Stomach (tissue), 9 donors: Measurements from ENCODE around the gene FSHR. TPM values are rescaled to one million over a fixed set of nuclear protein-coding genes. Genes with fewer than 3 reads are reported as not detected.

Source experiments
- DNase-seq, 2 donors: peaks; one replicate each; pipeline versions ENCODE4 v3.0.0 to v3.0.0-alpha.2; 2013 to 2019
- H3K27ac ChIP-seq, 5 donors: fragments of 200-600 bp in 4 of 5; sonication (generic) in 4 of 5; one replicate each; pipeline ENCODE4 v1.5.1; 2013 to 2019; ENCODE audit warnings: mild to moderate bottlenecking in 1 of 5, moderate library complexity in 1 of 5
- H3K27me3 ChIP-seq, 3 donors: fragments of 200-600 bp; sonication (generic); one replicate each; pipeline ENCODE4 v1.5.1; 2017 to 2019; ENCODE audit warnings: mixed run types in 1 of 3
- H3K36me3 ChIP-seq, 4 donors: fragments of 200-600 bp; sonication (generic); 1 replicate in 3 of 4; 2 replicates in 1 of 4; pipeline ENCODE4 v1.5.1; 2016 to 2019
- H3K4me1 ChIP-seq, 4 donors: fragments of 200-600 bp; sonication (generic); one replicate each; pipeline ENCODE4 v1.5.1; 2016 to 2019
- H3K4me3 ChIP-seq, 4 donors: fragments of 200-600 bp; sonication (generic) in 3 of 4; one replicate each; pipeline ENCODE4 v1.5.1; 2016 to 2019; ENCODE audit warnings: mild to moderate bottlenecking in 1 of 4
- H3K9me3 ChIP-seq, 4 donors: fragments of 200-600 bp; sonication (generic); one replicate each; pipeline ENCODE4 v1.5.1; 2016 to 2019
- EP300 ChIP-seq: sonication (generic); formaldehyde crosslinking; IDR thresholded peaks from one replicate; pipeline ENCODE4 v1.6.1; 2017; ENCODE audit warnings: antibody characterized with exemption
- POLR2A ChIP-seq, 4 donors: fragments of 450-650 bp; IDR thresholded peaks; one replicate each; pipeline ENCODE4 v1.6.1; 2016; ENCODE audit warnings: antibody characterized with exemption in 4 of 4, control low read depth in 2 of 4, mild to moderate bottlenecking in 1 of 4, moderate library complexity in 1 of 4
- POLR2AphosphoS5 ChIP-seq, 3 donors: sonication (generic); formaldehyde crosslinking; IDR thresholded peaks; one replicate each; pipeline ENCODE4 v1.6.1; 2016; ENCODE audit warnings: antibody characterized with exemption in 3 of 3
- WGBS, 5 donors: extraction: QIAGEN DNeasy Blood & Tissue Kit in 3 of 5; methylation state at CpG; one replicate each; pipeline versions ENCODE4 v1.1.5 to v1.1.7; 2013 to 2018; 5-methylcytosine and 5-hydroxymethylcytosine counted together
- intact Hi-C: fragments of 100-400 bp; cut with DNase I; formaldehyde crosslinking; loops from one replicate; pipeline ENCODE4 v1.15.1; 2023; ENCODE audit warnings: low total_unique reads
- polyA plus RNA-seq, 3 donors: library from polyadenylated mRNA; stranded (reverse); fragments of 200-250 nt; gene quantifications; one replicate each; pipeline ENCODE4 v1.2.3, GENCODE V29; 2013
- total RNA-seq, 5 donors: library from RNA; depleted of rRNA; stranded (reverse); fragments of >200 nt; gene quantifications; one replicate each; pipeline versions ENCODE4 v1.1.0 to v1.2.3, GENCODE V29; 2014 to 2016
- TF ChIP-seq, protein P1 (sequence below), 7 experiments: fragments of 450-650 bp in 4 of 7; fragments of 200-600 bp in 3 of 7; sonication (generic) in 3 of 7; IDR thresholded peaks; one replicate each; pipeline ENCODE4 v1.5.1; 2016 to 2019; ENCODE audit warnings: antibody characterized with exemption in 7 of 7, control low read depth in 2 of 7, mild to moderate bottlenecking in 1 of 7
- donor health status: healthy with polysubstance abuse.
- donor health status: Bipolar disorder and iron deficiency.
- donor health status: healthy.

Gene FSHR
- total and polyA plus RNA-seq, 8 donors, result not detected

DNA sequence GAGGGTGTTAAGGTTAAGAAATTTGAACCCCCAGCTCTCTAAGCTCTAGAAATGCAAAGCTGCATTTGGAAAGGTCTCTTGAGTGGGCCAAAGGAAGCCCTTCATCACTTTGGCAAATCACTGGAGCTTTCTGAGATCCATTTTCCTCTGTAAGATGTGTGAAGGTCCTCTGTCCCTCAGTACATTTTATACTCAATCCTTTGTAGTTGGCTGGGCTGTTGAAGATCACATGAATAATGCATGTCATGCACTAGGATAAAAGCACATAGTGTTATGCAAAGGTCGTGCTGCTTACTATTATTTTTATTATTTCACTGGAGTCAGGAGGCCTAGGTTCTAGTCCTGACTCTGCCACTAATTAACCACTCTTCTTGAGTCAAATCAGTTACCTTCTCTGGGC is 124.9 kb downstream of the FSHR start:
- H3K4me3 ChIP-seq, result no peak overlapping the region
- DNase-seq, result no peak
- no peaks in the 10 kb centered on the region for H3K36me3 ChIP-seq
- intact Hi-C loops, result no loop called here
- no peaks in the 10 kb centered on the region for H3K27me3 ChIP-seq
- H3K4me1 ChIP-seq, result no peaks in the 10 kb centered on the region
- H3K9me3 ChIP-seq, result no peaks in the 10 kb centered on the region
- WGBS, 5 donors, result 44 to 62% (median 56%) methylated on average over 1 of the region's 1 CpG
- H3K27ac ChIP-seq, result no peak overlapping the region
- TF ChIP-seq POLR2AphosphoS5 (IDR thresholded peaks at IDR 0.05) (no peak), POLR2A (IDR thresholded peaks at IDR 0.05) (no peak), EP300 (no peak)
- TF ChIP-seq, protein P1, sequence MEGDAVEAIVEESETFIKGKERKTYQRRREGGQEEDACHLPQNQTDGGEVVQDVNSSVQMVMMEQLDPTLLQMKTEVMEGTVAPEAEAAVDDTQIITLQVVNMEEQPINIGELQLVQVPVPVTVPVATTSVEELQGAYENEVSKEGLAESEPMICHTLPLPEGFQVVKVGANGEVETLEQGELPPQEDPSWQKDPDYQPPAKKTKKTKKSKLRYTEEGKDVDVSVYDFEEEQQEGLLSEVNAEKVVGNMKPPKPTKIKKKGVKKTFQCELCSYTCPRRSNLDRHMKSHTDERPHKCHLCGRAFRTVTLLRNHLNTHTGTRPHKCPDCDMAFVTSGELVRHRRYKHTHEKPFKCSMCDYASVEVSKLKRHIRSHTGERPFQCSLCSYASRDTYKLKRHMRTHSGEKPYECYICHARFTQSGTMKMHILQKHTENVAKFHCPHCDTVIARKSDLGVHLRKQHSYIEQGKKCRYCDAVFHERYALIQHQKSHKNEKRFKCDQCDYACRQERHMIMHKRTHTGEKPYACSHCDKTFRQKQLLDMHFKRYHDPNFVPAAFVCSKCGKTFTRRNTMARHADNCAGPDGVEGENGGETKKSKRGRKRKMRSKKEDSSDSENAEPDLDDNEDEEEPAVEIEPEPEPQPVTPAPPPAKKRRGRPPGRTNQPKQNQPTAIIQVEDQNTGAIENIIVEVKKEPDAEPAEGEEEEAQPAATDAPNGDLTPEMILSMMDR (IDR thresholded peaks at IDR 0.05), result no peak

DNA sequence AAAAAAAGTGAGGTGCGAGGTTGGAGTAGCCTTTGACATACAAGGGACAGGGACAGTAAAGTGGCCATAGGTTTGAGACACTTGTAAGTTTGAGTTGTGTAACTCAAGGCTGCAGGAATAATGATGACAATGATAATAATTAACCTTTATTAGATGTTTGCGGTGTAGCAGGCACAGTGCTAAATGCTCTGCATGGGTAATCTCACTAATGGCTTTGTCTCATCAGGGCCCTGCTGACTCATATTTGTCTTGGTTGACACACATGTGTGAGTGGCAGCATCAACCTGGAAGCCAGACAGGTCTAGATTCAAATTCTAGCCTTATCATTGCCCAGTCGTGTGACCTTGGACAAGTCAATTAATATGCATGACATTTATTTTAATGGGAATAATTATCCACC is 126.2 kb downstream of the FSHR start:
- intact Hi-C loops, result no loop called here
- H3K4me1 ChIP-seq, result no peaks in the 10 kb centered on the region
- H3K36me3 ChIP-seq, result no peaks in the 10 kb centered on the region
- H3K9me3 ChIP-seq, result no peaks in the 10 kb centered on the region
- TF ChIP-seq POLR2A (IDR thresholded peaks at IDR 0.05) (no peak), EP300 (no peak), POLR2AphosphoS5 (IDR thresholded peaks at IDR 0.05) (no peak)
- TF ChIP-seq, protein P1 (IDR thresholded peaks at IDR 0.05), result no peak
- peak in 1 of 2 donors; percentile 2 for DNase-seq
- H3K27ac ChIP-seq, result no peak overlapping the region
- 74 to 93% (median 85%) methylated on average over 3 of the region's 3 CpGs for WGBS, 5 donors
- H3K4me3 ChIP-seq, result no peak overlapping the region
- no peaks in the 10 kb centered on the region for H3K27me3 ChIP-seq

DNA sequence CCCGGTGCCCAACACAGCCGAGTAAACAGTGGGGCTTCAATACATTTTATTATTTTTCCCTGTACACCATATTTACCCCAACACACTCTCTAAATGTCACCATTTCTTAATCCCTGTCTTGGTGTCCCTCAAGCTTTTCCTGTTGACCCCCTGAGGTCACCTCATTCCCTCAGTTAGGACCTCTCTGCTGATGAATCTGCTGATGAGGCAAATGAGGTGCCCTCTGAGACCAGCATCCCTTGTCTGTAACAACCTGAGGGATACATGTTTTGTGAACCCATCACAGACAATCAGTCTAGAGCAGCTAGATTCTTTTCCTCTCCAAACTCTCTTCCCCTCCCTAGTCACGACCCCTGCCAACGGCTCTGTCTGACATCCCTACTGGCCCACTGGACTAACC is 127.6 kb downstream of the FSHR start:
- Histone ChIP-seq H3K36me3 (no peaks in the 10 kb centered on the region), H3K4me3 (no peak overlapping the region), H3K27me3 (no peaks in the 10 kb centered on the region), H3K9me3 (no peaks in the 10 kb centered on the region), H3K27ac (no peak overlapping the region), H3K4me1 (no peaks in the 10 kb centered on the region)
- DNase-seq, result no peak
- TF ChIP-seq POLR2AphosphoS5 (IDR thresholded peaks at IDR 0.05) (no peak), POLR2A (IDR thresholded peaks at IDR 0.05) (no peak), EP300 (no peak)
- TF ChIP-seq, protein P1 (IDR thresholded peaks at IDR 0.05), result no peak
- WGBS, 5 donors, result 61 to 73% (median 66%) methylated on average over 4 of the region's 4 CpGs
- intact Hi-C loops, result no loop called here

DNA sequence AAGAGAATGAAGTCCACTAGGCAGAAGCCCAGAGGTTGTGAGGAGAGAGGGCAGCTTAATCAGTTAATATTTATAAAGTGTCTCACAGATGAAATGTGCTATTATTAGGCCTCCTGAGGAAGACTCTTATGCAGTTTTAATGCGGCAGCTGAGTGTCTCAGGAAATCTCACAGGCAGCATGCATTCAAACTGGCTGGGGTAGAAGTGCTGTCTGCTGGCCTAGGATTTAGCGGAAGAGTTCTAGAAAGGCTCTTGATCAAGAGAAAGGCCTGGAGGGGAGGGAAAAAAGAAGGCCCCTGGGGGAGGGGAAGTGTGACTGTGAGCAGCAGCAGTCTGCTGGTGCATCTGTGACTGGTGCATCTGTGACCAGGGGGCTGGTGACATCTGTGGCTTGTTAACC is 133.0 kb downstream of the FSHR start:
- Histone ChIP-seq H3K4me3 (no peak overlapping the region), H3K36me3 (no peaks in the 10 kb centered on the region)
- 78 to 87% (median 83%) methylated on average over 2 of the region's 2 CpGs for WGBS, 5 donors

More for the DNA sequence above, 133.0 kb downstream of the FSHR start:
- H3K4me1 ChIP-seq, result no peaks in the 10 kb centered on the region
- no peak overlapping the region for H3K27ac ChIP-seq
- no peak for DNase-seq
- H3K27me3 ChIP-seq, result no peaks in the 10 kb centered on the region
- no peaks in the 10 kb centered on the region for H3K9me3 ChIP-seq
- intact Hi-C loops, result no loop called here
- TF ChIP-seq POLR2A (IDR thresholded peaks at IDR 0.05) (no peak), EP300 (no peak), POLR2AphosphoS5 (IDR thresholded peaks at IDR 0.05) (no peak)
- TF ChIP-seq, protein P1 (IDR thresholded peaks at IDR 0.05), result no peak
